GM23338 (cell line): ENCODE results near the gene ARL6IP4. TPM values are rescaled to one million over a fixed set of nuclear protein-coding genes. Genes with fewer than 3 reads are reported as not detected.

Experiments used
- ATAC-seq: fragments of 200-7000 bp; cut with Tn5 transposase; 3 replicates; pipeline ENCODE4 v1.9.1; 2020
- DNase-seq: peaks from one replicate; pipeline ENCODE4 v3.0.0-alpha.2; 2015; ENCODE audit warnings: low spot score
- H2AFZ ChIP-seq: fragments of 200-600 bp; sonication (generic); 2 replicates; pipeline ENCODE4 v1.8.0; 2016; ENCODE audit warnings: antibody characterized with exemption, mild to moderate bottlenecking, moderate library complexity
- H3F3A ChIP-seq: fragments of 200-600 bp; sonication (generic); replicated peaks from 2 replicates; pipeline ENCODE4 v1.8.0; 2017; ENCODE audit warnings: antibody characterized with exemption, mixed run types, low read depth
- H3K27ac ChIP-seq: fragments of 200-600 bp; sonication (generic); 2 replicates; pipeline ENCODE4 v1.6.1; 2016; ENCODE audit warnings: low read depth
- H3K27me3 ChIP-seq: fragments of 200-600 bp; sonication (generic); 2 replicates; pipeline ENCODE4 v1.8.0; 2016; ENCODE audit warnings: mild to moderate bottlenecking, mixed run types, moderate library complexity; ENCODE audit not compliant: insufficient read depth
- H3K36me3 ChIP-seq: fragments of 200-600 bp; sonication (generic); 2 replicates; pipeline ENCODE4 v1.8.0; 2016; ENCODE audit warnings: mild to moderate bottlenecking; ENCODE audit not compliant: insufficient read depth
- H3K4me1 ChIP-seq: fragments of 200-600 bp; sonication (generic); 2 replicates; pipeline ENCODE4 v1.8.0; 2016; ENCODE audit warnings: mild to moderate bottlenecking, moderate library complexity; ENCODE audit not compliant: insufficient read depth
- H3K4me2 ChIP-seq: fragments of 200-600 bp; sonication (generic); 2 replicates; pipeline ENCODE4 v1.7.1; 2017; ENCODE audit warnings: mixed run types
- H3K4me3 ChIP-seq: fragments of 200-600 bp; sonication (generic); 2 replicates; pipeline ENCODE4 v1.6.1; 2016; ENCODE audit warnings: mixed run types
- H3K79me2 ChIP-seq: fragments of 200-600 bp; sonication (generic); replicated peaks from 2 replicates; pipeline ENCODE4 v1.8.0; 2017; ENCODE audit warnings: mild to moderate bottlenecking; ENCODE audit not compliant: insufficient read depth
- H3K9me2 ChIP-seq: fragments of 200-600 bp; sonication (generic); 2 replicates; pipeline ENCODE4 v1.8.0; 2017; ENCODE audit not compliant: insufficient read depth
- H4K20me1 ChIP-seq: fragments of 200-600 bp; sonication (generic); replicated peaks from 2 replicates; pipeline ENCODE4 v1.8.0; 2017; ENCODE audit warnings: mild to moderate bottlenecking; ENCODE audit not compliant: insufficient read depth
- H3K27ac Mint-ChIP-seq: 2 replicates; pipeline ENCODE4 v1.8.0; 2020; ENCODE audit warnings: inconsistent platforms, mild to moderate bottlenecking, moderate library complexity, mixed read lengths
- H3K27me3 Mint-ChIP-seq: 3 replicates; pipeline ENCODE4 v1.8.0; 2022; ENCODE audit warnings: low read depth, mild to moderate bottlenecking, moderate library complexity, mixed read lengths, inconsistent platforms; ENCODE audit not compliant: insufficient read depth, poor library complexity
- H3K36me3 Mint-ChIP-seq: 3 replicates; pipeline ENCODE4 v1.8.0; 2021; ENCODE audit warnings: low read depth, mild to moderate bottlenecking, inconsistent platforms, moderate library complexity, mixed read lengths
- H3K4me1 Mint-ChIP-seq: 3 replicates; pipeline ENCODE4 v1.8.0; 2020; ENCODE audit warnings: mild to moderate bottlenecking, inconsistent platforms, mixed read lengths
- H3K4me3 Mint-ChIP-seq: 3 replicates; pipeline ENCODE4 v1.8.0; 2021; ENCODE audit warnings: moderate library complexity, mild to moderate bottlenecking, inconsistent platforms, mixed read lengths
- H3K9me3 Mint-ChIP-seq: 3 replicates; pipeline ENCODE4 v1.8.0; 2020; ENCODE audit warnings: moderate library complexity, mild to moderate bottlenecking, inconsistent platforms, mixed read lengths
- CREB1 ChIP-seq: fragments of 250-450 bp; sonication (Bioruptor Pico); IDR thresholded peaks from 2 replicates; pipeline ENCODE4 v1.5.0; 2020; ENCODE audit warnings: low read depth, mild to moderate bottlenecking, moderate library complexity
- CTCF ChIP-seq, 2 experiments: fragments of 200-600 bp in 1 of 2; sonication (generic) in 1 of 2; conservative IDR thresholded peaks; 2 replicates each; pipeline versions ENCODE4 v1.5.1 to v1.6.1; 2016 to 2017; ENCODE audit warnings: antibody characterized with exemption in 2 of 2, low read depth in 2 of 2, mild to moderate bottlenecking in 2 of 2, moderate library complexity in 1 of 2
- ETS1 ChIP-seq: IDR thresholded peaks from 2 replicates; pipeline ENCODE4 v1.6.1; 2016; ENCODE audit warnings: antibody characterized with exemption
- EZH2 ChIP-seq: fragments of 200-600 bp; sonication (generic); IDR thresholded peaks from one replicate; pipeline ENCODE4 v1.8.0; 2017; ENCODE audit warnings: antibody characterized with exemption, mild to moderate bottlenecking, low read depth; ENCODE audit not compliant: unreplicated experiment
- EZH2phosphoT487 ChIP-seq: fragments of 200-600 bp; sonication (generic); IDR thresholded peaks from one replicate; pipeline ENCODE4 v1.8.1; 2018; ENCODE audit warnings: antibody characterized with exemption; ENCODE audit not compliant: unreplicated experiment
- JUNB ChIP-seq: IDR thresholded peaks from one replicate; pipeline ENCODE4 v1.6.1; 2016; ENCODE audit warnings: antibody characterized with exemption; ENCODE audit not compliant: unreplicated experiment
- NANOG ChIP-seq: IDR thresholded peaks from 2 replicates; pipeline ENCODE4 v1.6.1; 2016; ENCODE audit warnings: antibody characterized with exemption, borderline replicate concordance
- POLR2AphosphoS5 ChIP-seq: IDR thresholded peaks from 2 replicates; pipeline ENCODE4 v1.6.1; 2016; ENCODE audit warnings: antibody characterized with exemption, low read depth
- REST ChIP-seq: IDR thresholded peaks from one replicate; pipeline ENCODE4 v1.6.1; 2018; ENCODE audit warnings: antibody characterized with exemption; ENCODE audit not compliant: unreplicated experiment
- STAT1 ChIP-seq: IDR thresholded peaks from one replicate; pipeline ENCODE4 v1.6.1; 2016; ENCODE audit warnings: antibody characterized with exemption; ENCODE audit not compliant: unreplicated experiment
- ZNF114 ChIP-seq: fragments of 250-450 bp; sonication (Bioruptor Pico); IDR thresholded peaks from 2 replicates; pipeline ENCODE4 v1.5.0; 2020; ENCODE audit warnings: mild to moderate bottlenecking, moderate library complexity
- ZNF331 ChIP-seq: fragments of 250-450 bp; sonication (Bioruptor Pico); IDR thresholded peaks from 2 replicates; pipeline ENCODE4 v1.5.0; 2020; ENCODE audit warnings: low read depth, mild to moderate bottlenecking, moderate library complexity
- ZNF462 ChIP-seq: fragments of 250-450 bp; sonication (Bioruptor Pico); IDR thresholded peaks from 2 replicates; pipeline ENCODE4 v1.5.0; 2020; ENCODE audit warnings: mild to moderate bottlenecking, moderate library complexity
- polyA plus RNA-seq: library from polyadenylated mRNA; unstranded; fragments of >200 nt; fragmentation: Nextera tagmentation; extraction: Ambion mirVana; gene quantifications from 2 replicates; pipeline ENCODE4 v1.2.1, GENCODE V29; 2016
- total RNA-seq: library from RNA; depleted of rRNA; stranded (reverse); fragments of >200 nt; shearing (Covaris generic); gene quantifications from 2 replicates; pipeline ENCODE4 v1.2.3, GENCODE V29; 2014

ARL6IP4 gene
- total and polyA plus RNA-seq, 2 experiments from 2014 or later: 85.5 to 169 TPM

DNA sequence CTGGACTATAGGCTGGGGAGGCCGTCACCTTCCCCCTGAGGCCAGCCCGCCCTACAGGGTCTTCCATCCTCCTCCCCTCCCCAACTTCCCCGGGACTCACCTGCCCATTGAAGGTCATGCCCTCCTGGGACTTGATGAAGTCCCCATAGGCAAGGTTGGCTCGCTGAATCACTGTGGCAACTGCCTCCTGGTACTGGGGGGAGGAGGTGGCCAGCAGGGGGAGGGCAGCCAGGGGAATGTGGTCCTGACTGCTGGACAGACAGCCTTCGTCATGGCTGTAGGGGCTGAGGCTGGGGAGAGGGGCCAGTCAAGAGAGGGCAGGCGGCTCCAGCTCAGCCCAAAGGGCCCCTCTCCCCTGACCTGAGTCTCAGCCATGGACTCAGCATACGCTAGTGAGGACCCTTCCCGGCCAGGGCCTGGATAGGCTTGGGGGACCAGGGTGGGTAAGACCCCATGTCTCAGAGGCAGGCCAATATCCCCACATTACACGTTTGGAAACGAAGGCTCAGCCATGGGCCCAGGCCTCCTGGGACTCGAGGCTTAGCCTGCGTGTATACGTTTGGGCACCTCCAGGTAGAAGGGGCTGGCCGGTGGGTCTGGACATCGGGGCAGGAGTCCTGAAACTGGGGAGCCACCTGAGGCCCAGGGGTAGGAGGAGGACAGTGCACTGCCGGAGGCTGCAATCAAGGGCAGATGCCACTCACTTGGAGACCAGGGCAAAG, 16.3 kb downstream of the ARL6IP4 start:
- Mint-ChIP-seq H3K27me3 (peaks cover 13% of the 10 kb centered on the region), H3K4me3 (no peak overlapping the region), H3K9me3 (no peaks in the 10 kb centered on the region; the same call in 2 of the 3 replicates), H3K36me3 (no peaks in the 10 kb centered on the region), H3K4me1 (no peaks in the 10 kb centered on the region), H3K27ac (no peak overlapping the region)
- no peak for DNase-seq
- H3K9me2 ChIP-seq: no peaks in the 10 kb centered on the region
- no peaks in the 10 kb centered on the region for H3K36me3 ChIP-seq
- no peak for ATAC-seq
- H3K4me1 ChIP-seq: no peaks in the 10 kb centered on the region
- no peaks in the 10 kb centered on the region for H3K27me3 ChIP-seq
- no peak overlapping the region for H2AFZ ChIP-seq
- no peaks in the 10 kb centered on the region for H3K79me2 ChIP-seq
- H3F3A ChIP-seq: no peaks in the 10 kb centered on the region
- no peak overlapping the region for H3K4me2 ChIP-seq
- no peak overlapping the region for H3K27ac ChIP-seq
- TF ChIP-seq JUNB (no peak), EZH2 (no peak), ZNF462 (CRISPR knock-in tag) (no peak), CTCF (conservative IDR thresholded peaks at IDR 0.05; ENCODE audit: low read depth in 2 of 2) (no peak; a peak in 1 of 4 replicates), REST (no peak), ZNF114 (CRISPR knock-in tag) (no peak), STAT1 (no peak), ETS1 (no peak), CREB1 (CRISPR knock-in tag) (no peak), EZH2phosphoT487 (no peak), NANOG (no peak), ZNF331 (CRISPR knock-in tag) (no peak), POLR2AphosphoS5 (no peak)
- H3K4me3 ChIP-seq: no peak overlapping the region
- no peaks in the 10 kb centered on the region for H4K20me1 ChIP-seq
